GOT3 (cell line): ENCODE results near the gene PDZD2.

Source experiments
- DNase-seq: peaks from one replicate; lab custom pipeline; 2025; ENCODE audit warnings: mixed read lengths; lab: John Stamatoyannopoulos, UW

Gene PDZD2

GRCh38 chr5:31824869-31825517, 186.1 kb downstream of the PDZD2 start:
- no peak for DNase-seq

GRCh38 chr5:31825518-31826068, 186.7 kb downstream of the PDZD2 start:
- DNase-seq: no peak

DNA sequence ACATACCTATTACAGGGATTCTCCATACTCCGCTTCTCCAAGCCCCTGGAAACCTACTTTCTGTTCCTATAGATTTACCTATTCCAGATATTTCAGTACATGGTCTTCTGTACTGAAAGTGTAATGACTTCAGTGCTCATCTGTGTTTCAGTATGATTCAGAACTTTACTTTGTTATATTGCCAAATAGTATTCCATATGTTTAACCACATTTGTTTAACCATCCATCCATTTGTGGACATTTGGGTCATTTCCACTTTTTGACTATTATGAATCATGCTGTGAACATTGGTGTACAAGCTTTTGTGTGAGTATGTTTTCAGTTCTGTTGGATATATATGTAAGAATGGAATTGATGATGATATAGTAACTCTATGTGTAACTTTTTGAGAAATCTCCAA, 188.9 kb downstream of the PDZD2 start:
- no peak for DNase-seq

DNA sequence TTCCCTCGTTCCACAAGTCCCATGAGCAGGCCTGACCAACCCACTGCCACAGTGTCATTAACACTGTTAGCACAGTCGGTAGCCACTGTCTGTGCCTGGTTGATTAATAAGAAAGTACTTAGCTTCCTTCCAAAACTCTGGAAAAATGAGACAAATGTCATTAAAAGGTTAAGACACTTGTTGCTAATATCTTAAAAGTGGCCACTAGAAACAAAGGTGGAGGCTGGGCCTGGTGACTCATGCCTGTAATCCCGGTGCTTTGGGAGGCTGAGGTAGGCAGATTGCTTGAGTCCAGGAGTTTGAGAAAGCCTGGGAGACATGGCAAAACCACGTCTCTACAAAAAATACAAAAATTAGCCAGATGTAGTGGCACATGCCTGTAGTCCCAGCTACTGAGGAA, 194.0 kb downstream of the PDZD2 start:
- DNase-seq: no peak

DNA sequence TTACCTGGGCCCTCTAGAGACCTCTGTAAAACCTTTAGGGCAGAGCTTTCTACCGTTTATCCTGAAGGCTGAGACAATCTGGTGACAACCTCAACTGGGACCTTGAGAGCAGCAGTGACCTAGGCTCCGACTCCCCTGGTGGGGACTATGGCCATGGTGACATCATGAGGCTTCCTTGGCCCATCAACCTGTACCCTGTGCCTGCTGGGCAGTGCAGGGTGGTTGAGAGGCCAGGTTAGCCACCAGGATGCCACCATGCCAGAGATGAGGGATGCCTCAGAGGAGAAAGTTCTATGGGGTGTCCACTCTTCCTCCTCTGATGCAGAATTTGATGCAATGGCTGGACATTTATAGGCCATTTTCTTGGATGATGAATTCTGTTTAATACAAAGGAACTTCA, 194.8 kb downstream of the PDZD2 start:
- no peak for DNase-seq

GRCh38 chr5:31844622-31845345, 205.9 kb downstream of the PDZD2 start:
- DNase-seq: no peak

- DNase-seq: no peak
Observed at GRCh38 chr5:31845361-31845760, 206.4 kb downstream of the PDZD2 start.

GRCh38 chr5:31846934-31847333, 208.0 kb downstream of the PDZD2 start:
- no peak for DNase-seq

- DNase-seq: no peak
Observed at GRCh38 chr5:31847354-31847753, 208.4 kb downstream of the PDZD2 start.

DNA sequence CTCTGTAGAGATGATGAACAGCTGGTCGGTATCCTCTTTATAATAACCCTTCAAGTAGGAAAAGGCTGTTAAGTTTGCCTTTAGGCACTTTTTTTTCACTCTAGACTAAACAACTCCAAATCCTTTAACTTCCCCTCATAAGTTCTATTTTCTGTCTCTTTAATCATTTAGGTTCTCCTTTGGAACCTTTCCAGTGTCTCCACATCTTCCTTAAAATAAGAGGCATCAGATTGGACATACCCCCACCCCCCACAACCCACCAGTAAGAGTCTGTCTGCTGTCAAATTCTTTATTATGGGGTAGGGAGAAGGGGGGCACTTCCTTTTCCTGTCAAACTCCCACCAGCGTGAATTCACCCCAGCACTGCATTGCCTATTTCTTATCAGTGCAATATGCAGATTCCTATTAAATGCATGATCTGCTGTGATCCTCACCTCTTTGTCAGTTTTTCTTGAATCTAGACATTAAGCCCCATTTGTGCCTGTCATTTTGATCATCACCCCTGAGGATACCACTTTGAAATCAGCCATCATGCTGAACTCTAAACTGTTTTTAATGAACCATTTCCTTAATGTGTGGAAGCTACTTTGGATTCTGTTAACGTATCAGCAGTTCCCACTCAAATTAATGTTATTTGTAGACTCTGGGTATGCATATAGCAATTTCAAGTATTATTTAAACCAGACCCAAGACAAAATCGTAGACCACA, 212.2 kb downstream of the PDZD2 start:
- no peak for DNase-seq

GRCh38 chr5:31853398-31854135, 214.6 kb downstream of the PDZD2 start:
- DNase-seq: no peak

- DNase-seq: no peak
Observed at GRCh38 chr5:31854181-31855133, 215.5 kb downstream of the PDZD2 start.

DNA sequence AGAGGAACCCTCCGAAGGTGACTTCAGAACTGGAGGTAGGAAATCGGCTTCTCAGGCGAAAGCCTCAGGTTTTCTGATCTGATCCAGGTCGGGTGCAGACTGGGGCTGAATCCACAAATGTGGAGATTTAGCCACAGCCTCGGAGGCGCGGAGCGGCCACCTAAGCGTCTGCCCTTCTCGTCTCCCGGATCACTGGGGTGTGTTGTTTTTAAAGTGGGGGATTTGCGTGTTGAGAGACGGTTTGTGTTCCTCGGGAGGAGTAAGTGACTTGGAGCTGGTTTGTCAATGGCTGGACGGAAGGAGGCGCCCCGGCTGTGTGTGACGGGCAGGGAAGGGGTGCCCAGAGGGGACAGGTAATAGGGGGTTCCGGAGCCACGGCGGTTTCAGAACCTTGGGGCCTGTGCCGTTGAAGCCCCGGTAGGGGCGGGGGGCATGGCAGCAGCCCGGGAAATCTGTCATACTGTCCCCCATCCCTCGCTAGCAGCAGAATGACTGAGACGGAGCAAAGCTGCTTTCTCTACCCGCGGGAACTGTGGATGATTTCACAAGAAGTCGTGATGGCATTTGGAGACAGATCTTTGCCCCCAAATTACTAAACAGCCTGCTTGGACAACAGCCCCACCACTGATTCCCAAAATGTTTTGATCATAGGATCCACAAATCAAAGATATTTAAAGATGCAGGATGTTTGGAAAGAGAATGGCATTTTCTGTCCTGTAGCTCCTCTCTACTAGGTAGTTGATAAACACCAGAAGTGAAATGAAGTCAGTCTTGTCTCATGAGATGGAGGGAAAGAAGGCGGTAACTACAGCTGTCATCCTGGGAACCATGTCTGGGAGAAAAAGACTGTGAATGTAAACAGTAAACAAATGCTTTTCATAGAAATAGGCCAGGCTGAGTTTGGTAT, 216.5 kb downstream of the PDZD2 start:
- no peak for DNase-seq

DNA sequence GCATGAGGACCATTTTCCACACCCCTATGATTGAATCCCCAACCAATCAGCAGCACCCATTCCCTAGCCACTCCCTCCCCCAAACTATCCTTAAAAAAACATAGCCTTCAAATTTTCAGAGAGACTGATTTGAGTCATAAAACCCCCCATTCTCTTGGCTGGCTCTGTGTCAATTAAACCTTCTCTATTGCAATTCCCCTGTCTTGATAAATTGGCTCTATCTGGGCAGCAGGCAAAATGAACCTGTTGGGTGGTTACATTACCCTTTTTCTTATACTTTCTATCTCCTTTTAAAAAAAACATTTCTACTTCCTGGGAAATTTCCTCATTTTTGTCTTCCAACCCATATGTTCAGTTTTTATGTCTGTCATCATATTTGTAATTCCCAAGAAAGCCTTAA, 220.2 kb downstream of the PDZD2 start:
- DNase-seq: no peak

DNA sequence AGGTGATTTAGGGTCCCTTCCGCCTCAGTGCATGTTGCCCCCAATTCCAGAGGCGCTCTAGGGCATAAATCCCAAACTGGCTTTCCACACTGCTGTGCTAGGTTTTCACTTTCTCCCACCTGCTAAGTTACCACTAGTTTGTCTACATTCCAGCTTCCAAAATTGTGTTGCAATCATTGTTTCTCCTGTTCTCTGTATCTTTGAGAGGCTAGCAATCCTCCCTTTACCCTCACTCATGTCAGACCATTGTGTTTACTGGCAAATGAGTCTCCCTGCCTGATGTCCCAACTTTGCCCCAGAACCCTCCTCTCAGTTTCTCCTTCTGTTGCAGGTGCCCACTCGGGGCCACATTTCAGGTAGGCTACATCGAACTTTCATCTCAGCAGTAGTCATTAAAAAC, 221.3 kb downstream of the PDZD2 start:
- no peak for DNase-seq

DNA sequence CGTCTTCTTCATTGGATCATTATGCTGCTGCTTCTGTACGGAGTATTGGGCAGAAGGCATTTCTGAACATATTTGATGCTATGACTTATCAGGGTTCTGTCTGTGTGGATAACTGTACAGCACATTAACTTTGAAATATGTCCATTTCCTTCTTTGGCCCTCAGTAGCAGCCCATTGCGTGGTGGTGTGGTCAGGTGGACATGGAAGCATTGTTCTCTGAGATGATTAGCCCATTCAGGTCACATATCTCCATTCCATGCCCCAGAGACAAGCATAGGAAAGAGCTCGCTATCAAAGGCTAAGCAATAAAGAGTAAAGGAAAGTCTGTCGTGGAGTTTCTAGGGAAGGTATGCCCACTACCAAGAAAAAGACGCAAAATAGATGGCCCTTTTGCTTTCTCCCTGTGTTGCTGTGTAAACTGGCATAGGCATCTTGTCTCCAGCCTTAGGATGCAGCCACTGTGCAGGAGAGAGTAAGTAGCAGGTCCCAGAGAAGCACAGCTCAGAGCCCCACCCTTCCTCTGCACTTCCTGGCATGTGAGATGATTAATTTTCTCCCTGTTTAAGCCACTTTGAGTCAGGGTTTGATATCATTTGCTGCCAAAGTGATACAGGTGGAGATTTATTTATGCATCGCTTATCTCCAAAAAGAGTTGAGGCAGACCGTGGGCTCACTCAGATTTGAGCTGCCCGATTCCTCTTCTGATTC, 221.9 kb downstream of the PDZD2 start:
- no peak for DNase-seq

GRCh38 chr5:31861601-31862000, 222.7 kb downstream of the PDZD2 start:
- DNase-seq: no peak

- DNase-seq: no peak
Observed at GRCh38 chr5:31863991-31864411, 225.1 kb downstream of the PDZD2 start.

GRCh38 chr5:31866166-31866565, 227.2 kb downstream of the PDZD2 start:
- DNase-seq: no peak
